ENCODE results near the gene NRP1.

NRP1 gene

DNA sequence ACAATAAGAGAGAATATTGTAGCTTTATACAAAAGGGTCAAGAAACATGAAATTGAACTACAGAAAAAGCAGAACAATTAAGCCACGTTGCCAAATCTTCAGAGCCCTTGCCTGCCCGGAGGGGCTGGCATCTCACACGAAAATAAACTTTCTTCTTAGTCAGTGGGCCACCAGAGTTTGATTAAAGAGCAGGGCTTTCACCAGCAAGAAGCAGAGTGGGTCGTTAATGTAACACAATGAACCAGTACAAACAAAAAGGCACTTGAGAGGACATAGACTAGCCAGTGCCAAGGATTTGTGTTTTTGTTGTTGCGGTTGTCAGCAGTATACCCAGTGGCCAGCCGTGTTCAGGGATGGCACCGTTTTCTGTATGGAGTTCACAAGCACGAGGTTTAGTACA, 155.4 kb downstream of the NRP1 start:
- no peaks in the 10 kb centered on the region for H3K27me3 ChIP-seq (ENCODE audit: control insufficient read depth, insufficient read depth, low read length)
- H3K4me2 ChIP-seq (ENCODE audit: low read length): no peak overlapping the region
- TF ChIP-seq, protein P1, sequence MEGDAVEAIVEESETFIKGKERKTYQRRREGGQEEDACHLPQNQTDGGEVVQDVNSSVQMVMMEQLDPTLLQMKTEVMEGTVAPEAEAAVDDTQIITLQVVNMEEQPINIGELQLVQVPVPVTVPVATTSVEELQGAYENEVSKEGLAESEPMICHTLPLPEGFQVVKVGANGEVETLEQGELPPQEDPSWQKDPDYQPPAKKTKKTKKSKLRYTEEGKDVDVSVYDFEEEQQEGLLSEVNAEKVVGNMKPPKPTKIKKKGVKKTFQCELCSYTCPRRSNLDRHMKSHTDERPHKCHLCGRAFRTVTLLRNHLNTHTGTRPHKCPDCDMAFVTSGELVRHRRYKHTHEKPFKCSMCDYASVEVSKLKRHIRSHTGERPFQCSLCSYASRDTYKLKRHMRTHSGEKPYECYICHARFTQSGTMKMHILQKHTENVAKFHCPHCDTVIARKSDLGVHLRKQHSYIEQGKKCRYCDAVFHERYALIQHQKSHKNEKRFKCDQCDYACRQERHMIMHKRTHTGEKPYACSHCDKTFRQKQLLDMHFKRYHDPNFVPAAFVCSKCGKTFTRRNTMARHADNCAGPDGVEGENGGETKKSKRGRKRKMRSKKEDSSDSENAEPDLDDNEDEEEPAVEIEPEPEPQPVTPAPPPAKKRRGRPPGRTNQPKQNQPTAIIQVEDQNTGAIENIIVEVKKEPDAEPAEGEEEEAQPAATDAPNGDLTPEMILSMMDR (IDR thresholded peaks at IDR 0.05): no peak
- no peak overlapping the region for H2AFZ ChIP-seq
- H3K79me2 ChIP-seq: no peaks in the 10 kb centered on the region
- H3K36me3 ChIP-seq (ENCODE audit: control insufficient read depth, insufficient read depth, low read length): no peaks in the 10 kb centered on the region
- no peak overlapping the region for H3K27ac ChIP-seq
- H3K4me1 ChIP-seq: no peaks in the 10 kb centered on the region
- H3K4me3 ChIP-seq (ENCODE audit: low read depth, low read length): no peak overlapping the region
- H3K9me3 ChIP-seq (ENCODE audit: control insufficient read depth, low read length): no peaks in the 10 kb centered on the region
- no peak overlapping the region for H3K9ac ChIP-seq

DNA sequence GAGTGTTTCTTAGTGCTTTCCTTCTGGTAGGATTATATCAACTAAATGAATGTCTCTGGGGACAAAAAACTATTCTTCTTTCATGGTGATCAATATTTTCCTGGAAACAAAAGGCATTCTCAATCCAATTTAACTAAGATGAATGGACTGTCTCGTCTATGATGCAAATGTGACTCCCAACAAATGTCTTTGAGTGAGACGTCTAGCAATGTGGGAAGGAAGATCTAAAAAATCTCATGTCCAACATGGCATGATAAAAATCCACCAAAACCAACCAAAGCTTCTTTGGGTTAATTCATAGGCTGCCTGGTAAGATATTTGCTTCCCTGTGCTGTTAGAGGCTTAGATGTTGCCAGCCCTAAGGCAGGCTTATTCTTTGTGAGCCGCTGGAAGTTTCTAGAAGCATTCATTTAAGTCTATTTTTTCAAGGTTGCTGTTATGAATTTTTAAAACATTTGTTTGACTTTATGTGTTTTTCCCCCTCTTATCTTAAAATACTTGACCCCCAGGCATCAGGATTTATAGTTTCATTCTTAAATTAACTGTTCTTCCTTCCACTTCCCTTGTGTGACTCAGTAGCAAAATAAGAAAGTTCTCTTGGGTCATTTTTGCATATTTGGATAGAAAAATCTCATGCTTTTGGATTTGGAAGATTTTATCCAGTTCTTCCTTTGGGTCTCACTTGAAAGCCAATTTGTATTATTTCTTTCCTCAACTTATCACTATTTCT, 156.3 kb downstream of the NRP1 start:
- Histone ChIP-seq H3K4me3 (ENCODE audit: low read depth, low read length) (no peak overlapping the region), H3K4me2 (ENCODE audit: low read length) (no peak overlapping the region), H3K36me3 (ENCODE audit: control insufficient read depth, insufficient read depth, low read length) (no peaks in the 10 kb centered on the region), H2AFZ (no peak overlapping the region), H3K9ac (no peak overlapping the region), H3K27me3 (ENCODE audit: control insufficient read depth, insufficient read depth, low read length) (no peaks in the 10 kb centered on the region), H3K4me1 (no peaks in the 10 kb centered on the region), H3K79me2 (no peaks in the 10 kb centered on the region), H3K9me3 (ENCODE audit: control insufficient read depth, low read length) (no peaks in the 10 kb centered on the region), H3K27ac (no peak overlapping the region)
- TF ChIP-seq, protein P1 (IDR thresholded peaks at IDR 0.05): no peak

DNA sequence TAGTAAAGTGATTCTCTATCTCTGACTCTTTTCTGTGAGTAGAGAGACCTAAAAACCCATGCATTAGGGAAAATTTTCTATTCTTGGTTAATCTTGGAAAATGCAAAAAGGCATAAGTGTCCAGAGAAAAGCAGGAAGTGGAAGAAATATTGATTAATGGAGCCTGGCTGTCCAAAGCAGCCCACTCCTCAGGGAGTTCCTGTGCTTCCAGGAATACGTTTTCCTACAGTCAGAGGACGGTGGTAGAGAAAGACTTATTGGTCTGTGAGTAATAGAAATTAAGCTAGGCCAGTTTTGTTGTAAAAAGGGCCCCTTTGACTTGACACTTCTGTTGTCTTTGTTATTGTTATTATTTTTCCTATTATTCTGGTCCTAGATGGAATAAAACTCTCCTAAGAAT, 157.8 kb downstream of the NRP1 start:
- Histone ChIP-seq H3K27ac (no peak overlapping the region), H3K9me3 (ENCODE audit: control insufficient read depth, low read length) (no peaks in the 10 kb centered on the region), H3K9ac (no peak overlapping the region), H3K4me1 (no peaks in the 10 kb centered on the region), H3K36me3 (ENCODE audit: control insufficient read depth, insufficient read depth, low read length) (no peaks in the 10 kb centered on the region), H3K4me3 (ENCODE audit: low read depth, low read length) (no peak overlapping the region), H3K4me2 (ENCODE audit: low read length) (no peak overlapping the region), H3K79me2 (no peaks in the 10 kb centered on the region), H2AFZ (no peak overlapping the region), H3K27me3 (ENCODE audit: control insufficient read depth, insufficient read depth, low read length) (no peaks in the 10 kb centered on the region)
- TF ChIP-seq, protein P1 (IDR thresholded peaks at IDR 0.05): no peak

DNA sequence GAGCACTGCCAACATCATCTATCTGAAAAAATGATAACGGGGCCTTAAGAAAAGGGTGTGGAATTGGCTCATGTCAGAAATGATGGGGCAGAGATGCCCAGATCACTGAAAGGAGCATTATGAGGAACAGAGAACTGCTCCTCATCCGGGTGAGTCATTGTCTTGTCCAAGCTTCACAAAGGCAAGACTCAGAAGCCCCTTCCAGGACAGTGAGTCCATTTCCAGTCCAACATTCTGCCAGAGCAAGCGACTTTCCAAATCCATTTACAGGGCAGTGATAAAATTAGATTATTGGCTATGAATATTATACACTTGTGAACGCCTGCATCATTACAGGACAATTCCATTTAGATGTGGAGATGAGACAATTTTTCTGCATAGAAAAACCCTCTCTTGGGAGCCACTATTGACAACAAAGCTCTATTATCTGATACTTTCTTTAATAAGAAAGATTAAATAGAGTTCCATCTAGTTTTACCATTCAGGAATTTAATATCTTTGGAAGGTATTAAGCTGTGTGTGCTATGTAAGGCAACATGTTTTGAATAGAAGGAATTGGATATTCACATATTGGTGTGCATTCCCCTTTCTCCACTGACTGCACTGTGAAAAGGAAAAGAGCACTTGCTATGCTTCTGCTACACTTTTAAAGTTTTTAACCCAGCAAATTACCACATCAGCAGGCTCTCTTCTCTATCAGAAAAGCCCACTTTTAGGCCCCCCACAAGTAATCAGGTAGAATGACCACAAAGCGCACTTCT, 159.6 kb downstream of the NRP1 start:
- H3K36me3 ChIP-seq (ENCODE audit: control insufficient read depth, insufficient read depth, low read length): no peaks in the 10 kb centered on the region
- no peaks in the 10 kb centered on the region for H3K27me3 ChIP-seq (ENCODE audit: control insufficient read depth, insufficient read depth, low read length)
- no peak overlapping the region for H3K27ac ChIP-seq
- no peak overlapping the region for H3K4me2 ChIP-seq (ENCODE audit: low read length)
- H3K9ac ChIP-seq: no peak overlapping the region
- no peak overlapping the region for H2AFZ ChIP-seq
- no peak overlapping the region for H3K4me3 ChIP-seq (ENCODE audit: low read depth, low read length)
- H3K9me3 ChIP-seq (ENCODE audit: control insufficient read depth, low read length): no peaks in the 10 kb centered on the region
- TF ChIP-seq, protein P1 (IDR thresholded peaks at IDR 0.05): no peak
- H3K4me1 ChIP-seq: no peaks in the 10 kb centered on the region
- H3K79me2 ChIP-seq: no peaks in the 10 kb centered on the region

Measured in parathyroid adenoma (tissue), 2 donors.